ENCODE results near the gene GRIP1.

Gene GRIP1

GRCh38 chr12:66598608-66599007, 80.3 kb downstream of the GRIP1 start:
- no peak for DNase-seq

DNA sequence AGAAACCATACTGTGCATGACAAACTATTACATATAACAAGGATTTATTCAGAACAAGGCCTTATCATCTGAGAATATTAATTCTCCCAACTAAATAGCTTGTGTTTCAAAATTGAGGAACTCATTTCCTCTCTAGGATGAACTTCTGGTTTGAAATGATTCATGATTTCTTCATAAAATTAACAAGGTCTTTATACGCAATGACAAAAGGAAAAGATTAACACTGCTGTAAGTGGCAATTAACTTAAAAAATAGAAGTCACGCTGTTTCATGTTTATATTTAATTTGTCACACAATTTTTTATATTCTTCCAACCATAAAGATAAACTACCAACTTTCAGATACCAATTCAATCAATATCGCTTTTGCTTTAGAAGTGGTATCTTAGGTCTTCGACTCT, 80.8 kb downstream of the GRIP1 start:
- DNase-seq = peak; percentile 62

- peak; percentile 29 for DNase-seq
Measured at GRCh38 chr12:66596199-66596598, 82.7 kb downstream of the GRIP1 start.

DNA sequence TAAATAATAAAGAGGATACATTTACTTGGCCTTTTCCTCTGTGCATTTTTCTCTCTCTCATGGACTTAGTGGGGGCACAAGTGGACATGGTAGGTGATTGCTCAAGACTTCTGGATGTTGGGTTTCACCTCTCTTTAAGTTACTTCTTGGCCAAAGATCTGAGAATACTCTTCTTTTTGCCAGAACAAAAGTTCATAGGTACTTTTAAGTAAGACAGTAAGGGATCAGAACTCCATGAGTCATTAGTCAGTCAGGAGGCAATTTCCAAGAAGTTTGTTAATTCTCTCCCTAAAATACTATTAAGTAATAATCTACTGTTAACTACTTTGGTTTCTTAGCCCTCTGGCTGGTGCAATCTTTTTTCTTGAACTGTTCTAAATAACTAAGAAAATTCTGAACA, 84.2 kb downstream of the GRIP1 start:
- DNase-seq = no peak

- no peak for DNase-seq
Measured at GRCh38 chr12:66590275-66590985, 88.4 kb downstream of the GRIP1 start.

DNA sequence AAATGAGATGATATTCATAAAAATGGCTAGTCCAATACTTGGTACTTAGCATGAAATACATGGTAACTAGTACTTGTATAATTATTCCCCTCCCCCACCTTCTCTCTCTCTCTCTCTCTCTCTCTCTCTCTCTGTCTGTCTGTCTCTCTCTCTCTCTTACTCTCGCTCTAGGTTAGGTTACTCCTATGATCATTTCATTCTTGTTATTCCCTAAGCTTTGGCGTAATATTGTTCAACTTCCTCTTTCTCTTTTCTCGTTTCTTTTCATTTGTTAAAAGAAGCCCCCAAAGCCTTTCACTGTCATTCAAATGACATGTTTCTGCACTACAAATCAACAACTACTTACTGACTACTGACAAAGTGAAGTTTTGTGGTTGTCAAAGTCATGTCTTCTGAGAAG, 89.8 kb downstream of the GRIP1 start:
- no peak for DNase-seq

- DNase-seq = peak; percentile 8
Measured at GRCh38 chr12:66587912-66588311, 91.0 kb downstream of the GRIP1 start.

DNA sequence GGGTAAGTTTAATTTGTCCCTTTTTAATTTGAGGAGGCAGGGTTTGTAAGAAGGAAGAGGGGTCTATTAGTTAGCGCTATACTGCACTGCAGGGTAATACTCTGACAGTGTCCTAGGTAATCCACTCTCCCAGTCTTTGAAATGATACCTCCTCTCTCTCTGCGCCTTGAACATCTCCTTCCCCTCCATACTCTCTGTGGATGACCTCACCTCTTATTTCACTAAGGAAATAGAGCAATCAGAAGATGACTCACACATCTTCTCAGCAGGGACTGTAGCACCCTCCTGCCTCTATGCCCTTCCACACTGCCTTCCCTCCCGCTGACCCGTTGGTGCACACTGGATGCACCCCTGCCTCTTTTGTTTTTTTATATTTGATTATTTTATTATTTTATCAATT, 94.2 kb downstream of the GRIP1 start:
- DNase-seq = peak; percentile 45

- DNase-seq = no peak
Measured at GRCh38 chr12:66573605-66574004, 105.3 kb downstream of the GRIP1 start.

GRCh38 chr12:66572845-66573244, 106.0 kb downstream of the GRIP1 start:
- DNase-seq = no peak

DNA sequence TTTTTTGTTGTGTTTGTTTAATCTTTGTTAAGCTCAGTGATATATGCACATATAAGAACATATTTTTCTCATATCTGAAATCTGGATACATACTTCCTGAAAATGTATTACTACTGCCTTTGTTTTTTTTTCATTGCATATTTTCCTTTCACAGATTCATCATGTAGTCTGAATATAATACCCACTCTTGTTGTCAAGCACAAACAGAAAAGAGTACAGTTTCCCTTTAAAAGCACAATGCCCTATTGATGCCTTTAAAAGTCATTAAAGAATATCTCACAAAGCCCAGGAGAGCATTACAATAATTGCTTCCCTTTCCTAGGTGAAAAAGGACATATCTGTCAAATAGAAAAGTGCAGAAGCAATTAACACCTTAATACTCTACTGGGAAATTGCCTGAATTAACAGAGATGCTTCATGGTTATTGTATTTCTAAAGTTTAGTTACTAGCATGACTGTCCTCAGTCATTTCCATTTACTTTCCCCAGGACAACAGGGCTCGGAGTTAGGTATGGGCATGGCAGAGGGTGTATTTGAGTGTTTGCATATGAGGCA, 107.4 kb downstream of the GRIP1 start:
- no peak for DNase-seq

DNA sequence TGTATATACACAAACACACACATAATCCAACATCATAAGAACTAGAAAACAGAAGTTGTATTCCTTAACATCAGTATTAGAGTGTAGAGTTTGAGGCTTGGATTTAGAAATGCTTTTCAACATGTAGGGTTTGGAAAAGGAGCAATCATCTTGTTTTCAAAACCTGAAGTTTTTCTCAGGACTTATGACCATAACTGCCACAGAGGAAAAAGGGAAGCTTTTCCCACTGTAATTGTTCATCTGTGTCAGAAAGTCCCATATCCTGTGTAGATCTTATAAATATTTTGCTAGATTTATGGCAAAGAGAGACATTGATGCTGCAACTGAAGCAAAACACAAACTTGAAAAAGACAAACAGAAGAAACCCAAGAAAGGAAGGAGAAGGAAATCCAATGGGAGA, 115.7 kb downstream of the GRIP1 start:
- no peak for DNase-seq

DNA sequence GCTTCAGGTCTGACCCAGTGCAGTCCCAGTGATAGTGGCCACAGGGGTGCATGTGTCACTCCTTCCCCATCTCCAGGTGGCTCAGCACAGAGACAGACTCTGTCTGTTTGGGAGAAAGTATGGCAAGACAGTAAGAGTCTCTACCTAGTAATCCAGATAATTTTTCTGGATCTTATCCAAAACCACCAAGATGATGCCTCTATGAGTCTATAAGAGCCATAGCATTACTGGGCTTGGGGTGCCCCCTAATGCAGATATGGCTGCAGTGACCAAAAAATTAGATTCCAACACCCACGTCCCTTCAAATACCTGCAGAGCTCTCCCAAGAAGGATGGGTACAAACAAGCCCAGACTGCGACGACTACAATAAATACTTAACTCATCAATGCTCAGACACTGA, 123.8 kb downstream of the GRIP1 start:
- no peak for DNase-seq

- DNase-seq = no peak
Measured at GRCh38 chr12:66552716-66553115, 126.2 kb downstream of the GRIP1 start.

DNA sequence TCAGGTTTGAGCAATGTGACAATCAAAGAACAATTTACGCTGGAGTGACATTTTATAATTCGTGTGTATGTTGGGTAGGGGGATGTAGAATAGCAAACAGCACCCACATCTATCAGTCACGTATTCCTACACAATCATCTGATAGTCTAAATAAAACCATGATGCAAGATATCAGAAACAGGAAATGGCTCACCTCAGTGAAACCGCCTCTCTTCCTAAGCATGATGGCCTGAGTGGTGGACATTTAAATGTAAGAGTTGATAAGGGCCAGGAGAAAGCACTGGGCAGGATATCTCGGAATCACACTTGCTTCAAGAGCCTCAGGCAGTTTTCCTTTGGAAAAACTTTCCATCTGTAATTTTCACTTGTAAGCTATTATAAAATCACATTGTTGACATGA, 128.2 kb downstream of the GRIP1 start:
- no peak for DNase-seq

DNA sequence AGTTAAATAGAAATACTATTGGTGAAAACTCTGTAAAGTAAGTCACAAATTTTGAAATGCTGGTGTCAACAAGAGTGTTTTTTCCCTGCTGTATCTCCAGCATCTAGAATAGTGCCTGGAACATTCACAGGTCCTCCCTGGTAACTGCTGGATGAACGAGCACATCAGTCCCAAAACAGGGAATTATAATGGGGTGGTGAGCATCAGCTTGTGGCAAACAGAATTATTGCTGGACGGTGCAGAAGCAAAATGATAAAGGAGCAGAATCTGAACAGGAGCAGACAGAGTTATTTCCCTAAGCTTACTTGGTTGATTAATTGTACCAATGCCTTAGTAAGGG, 129.9 kb downstream of the GRIP1 start:
- DNase-seq = no peak

- DNase-seq = no peak
Measured at GRCh38 chr12:66548338-66549049, 130.4 kb downstream of the GRIP1 start.

DNA sequence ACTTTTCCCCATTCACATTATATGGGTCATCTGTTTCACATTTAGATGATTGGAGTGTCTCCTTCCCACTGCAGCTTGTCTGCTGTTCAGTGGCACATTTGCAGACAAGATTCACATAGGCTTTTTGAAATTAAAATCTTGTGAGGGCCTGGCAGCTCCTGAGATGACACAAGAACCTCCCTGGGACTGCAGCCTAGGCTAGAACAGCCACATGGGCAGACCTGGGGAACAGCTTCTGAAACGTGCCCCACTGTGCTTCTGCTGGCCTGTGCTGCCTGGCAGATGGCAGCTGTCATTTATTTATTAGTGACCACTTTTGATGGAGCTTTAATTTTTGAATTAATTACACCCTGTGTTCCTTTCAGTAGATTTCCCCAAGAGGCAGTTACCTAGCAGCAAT, 137.4 kb downstream of the GRIP1 start:
- no peak for DNase-seq

DNA sequence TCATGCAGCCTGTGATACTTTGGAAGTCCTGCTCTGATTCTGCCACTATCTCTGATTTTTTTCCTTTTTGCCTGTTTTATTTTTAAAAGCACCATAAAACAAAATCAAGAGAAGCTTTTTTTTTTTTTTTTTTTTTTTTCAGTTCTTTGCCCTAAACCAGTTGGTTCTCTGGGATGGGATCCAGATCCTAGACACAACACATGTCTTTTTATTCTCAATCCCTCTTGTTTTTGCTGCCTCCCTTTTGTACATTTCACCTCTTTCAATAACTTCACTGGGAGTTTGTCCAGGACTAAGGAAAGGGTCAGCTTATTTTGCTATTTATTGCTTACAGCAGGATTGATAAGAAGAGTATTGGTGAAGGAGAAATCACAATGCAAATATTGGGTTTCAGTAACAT, 139.4 kb downstream of the GRIP1 start:
- DNase-seq = no peak

GRCh38 chr12:66538970-66539369, 139.9 kb downstream of the GRIP1 start:
- no peak for DNase-seq

DNA sequence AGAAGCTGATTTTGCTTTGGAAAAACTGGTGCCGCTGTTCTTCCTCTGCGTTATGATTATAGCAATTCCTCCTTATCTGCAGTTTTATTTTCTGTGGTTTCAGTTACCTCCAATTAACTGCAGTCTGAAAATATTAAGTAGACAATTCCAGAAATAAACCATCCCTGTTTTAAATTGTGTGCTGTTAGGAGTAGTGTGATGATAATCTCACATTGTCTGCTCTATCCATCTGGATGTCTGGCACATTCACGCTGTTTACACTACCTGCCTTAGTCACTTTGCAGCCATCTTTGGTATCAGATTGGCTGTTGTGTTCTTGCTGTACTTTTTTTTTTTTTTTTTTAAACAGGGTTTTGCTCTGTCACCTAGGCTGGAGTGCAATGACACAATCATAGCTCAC, 141.0 kb downstream of the GRIP1 start:
- no peak for DNase-seq

DNA sequence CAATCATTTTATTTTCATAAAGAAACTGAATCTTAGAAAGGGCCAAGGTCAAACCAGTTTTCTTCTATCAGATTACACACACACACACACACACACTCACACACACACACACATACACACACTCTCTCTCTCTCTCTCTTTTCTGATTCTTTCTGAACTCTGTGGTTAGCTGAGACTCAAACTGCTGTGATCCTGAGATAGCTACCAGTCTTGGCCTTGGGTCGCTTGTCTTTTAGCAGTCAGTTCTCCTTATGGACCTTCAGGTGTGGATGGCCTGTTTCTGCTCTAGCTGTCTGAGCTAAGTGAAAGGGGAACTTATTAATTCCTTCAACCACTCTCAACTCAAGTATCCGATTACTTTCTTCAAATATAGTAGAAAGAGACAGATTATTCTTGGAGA, 145.1 kb downstream of the GRIP1 start:
- DNase-seq = no peak

DNA sequence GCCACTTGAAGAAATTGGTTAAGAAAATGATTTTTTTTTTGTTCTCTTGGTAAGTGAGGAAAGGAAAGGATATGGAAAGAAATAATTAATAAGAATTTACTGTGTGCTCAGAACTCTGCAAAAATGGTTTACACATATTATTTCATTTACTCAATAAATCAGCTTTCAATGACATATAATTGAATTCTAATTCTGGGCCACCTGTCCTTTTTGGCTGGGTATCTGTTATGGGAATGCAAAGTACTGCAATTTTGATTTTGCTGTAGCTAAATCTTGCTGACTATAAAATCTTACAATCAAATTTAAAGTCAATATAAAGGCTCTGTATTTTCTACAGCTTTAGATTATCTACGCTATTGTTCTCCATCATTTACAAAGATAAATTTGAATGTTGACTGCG, 147.1 kb downstream of the GRIP1 start:
- no peak for DNase-seq

DNA sequence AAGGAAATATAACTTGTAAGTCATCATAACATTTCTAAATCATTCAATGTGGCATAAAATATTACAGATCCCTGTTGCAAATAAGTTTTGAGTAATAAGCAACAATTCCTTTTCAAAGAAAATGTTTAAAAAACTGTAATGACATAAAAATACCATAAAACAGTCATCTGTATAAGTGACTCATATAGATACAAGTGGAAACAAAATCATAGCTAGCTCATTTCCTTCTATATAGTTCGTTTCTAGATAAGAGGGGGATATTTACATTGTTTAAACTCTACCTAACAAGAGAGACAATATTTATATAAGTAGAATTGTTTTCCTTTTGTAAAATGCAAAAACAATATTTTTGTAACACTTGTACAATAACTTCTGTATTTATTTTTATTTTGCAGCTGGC, 148.9 kb downstream of the GRIP1 start:
- no peak for DNase-seq

DNA sequence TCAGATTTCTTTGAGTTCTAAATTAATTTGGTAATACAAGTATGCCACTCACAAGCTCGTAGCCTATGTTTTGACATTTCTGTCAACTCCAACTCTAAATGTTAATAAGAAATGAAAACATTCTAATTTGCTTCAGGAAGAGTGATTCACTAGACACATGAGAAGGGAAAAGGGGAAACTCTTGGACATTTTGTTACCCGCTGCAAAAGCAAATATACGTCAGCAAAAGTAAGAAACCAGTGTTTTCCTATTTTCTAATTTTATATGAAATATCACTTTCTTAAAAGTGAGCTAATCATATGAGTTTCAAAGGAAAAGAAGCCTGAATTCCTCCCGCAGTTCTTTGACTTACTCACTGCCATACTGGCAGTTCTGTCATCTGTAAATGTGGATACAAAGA, 162.3 kb downstream of the GRIP1 start:
- peak; percentile 12 for DNase-seq

Measured in inflammatory macrophage treated with lipopolysaccharide for 4 hours (primary cell).